GM19193 (cell line): ENCODE measurements around the gene GALK1.

Source experiments
- POLR2A ChIP-seq: IDR thresholded peaks from 4 replicates; pipeline ENCODE4 v1.6.1; 2011; ENCODE audit not compliant: insufficient read depth, insufficient read length; ENCODE audit errors: extremely low read depth

Gene GALK1

DNA sequence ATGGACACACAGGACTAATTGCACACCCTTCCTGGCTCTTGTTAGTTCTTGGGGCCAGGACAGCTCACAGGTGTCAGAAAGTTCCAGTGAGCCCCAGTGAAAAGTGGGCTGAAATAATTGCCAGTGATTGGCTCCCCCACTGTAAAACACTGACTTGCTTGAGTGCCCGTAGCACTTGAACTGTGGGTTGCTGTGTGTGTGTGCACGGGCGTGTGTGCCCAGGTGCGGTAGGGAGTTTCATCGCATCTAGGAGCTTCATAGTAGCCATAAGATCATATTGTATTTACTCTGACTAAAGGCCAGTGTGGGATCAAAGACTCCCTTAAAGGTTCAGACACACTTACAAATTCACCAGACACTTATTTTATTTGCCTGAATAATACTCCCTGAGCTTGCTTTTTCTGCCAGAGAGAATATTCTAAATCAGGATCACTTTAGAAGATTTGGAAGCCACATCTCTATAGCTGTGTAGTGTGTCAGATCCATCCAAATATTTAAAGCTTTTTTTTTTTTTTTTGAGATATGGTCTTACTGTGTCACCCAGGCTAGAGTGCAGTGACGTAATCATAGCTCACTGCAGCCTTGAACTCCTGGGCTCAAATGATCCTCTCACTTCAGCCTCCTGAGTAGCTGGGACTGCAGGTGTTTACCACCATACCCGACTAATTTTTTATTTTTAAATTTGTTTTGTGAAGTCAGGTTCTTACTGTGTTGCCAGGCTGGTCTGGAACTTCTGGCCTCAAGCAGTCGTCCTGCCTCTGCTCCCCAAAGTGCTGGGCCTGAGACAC, 31.0 kb upstream of the GALK1 start:
- no peak for TF ChIP-seq POLR2A

GRCh38 chr17:75793460-75793859, 28.5 kb upstream of the GALK1 start:
- TF ChIP-seq POLR2A = no peak

GRCh38 chr17:75791254-75791653, 26.3 kb upstream of the GALK1 start:
- TF ChIP-seq POLR2A = no peak

DNA sequence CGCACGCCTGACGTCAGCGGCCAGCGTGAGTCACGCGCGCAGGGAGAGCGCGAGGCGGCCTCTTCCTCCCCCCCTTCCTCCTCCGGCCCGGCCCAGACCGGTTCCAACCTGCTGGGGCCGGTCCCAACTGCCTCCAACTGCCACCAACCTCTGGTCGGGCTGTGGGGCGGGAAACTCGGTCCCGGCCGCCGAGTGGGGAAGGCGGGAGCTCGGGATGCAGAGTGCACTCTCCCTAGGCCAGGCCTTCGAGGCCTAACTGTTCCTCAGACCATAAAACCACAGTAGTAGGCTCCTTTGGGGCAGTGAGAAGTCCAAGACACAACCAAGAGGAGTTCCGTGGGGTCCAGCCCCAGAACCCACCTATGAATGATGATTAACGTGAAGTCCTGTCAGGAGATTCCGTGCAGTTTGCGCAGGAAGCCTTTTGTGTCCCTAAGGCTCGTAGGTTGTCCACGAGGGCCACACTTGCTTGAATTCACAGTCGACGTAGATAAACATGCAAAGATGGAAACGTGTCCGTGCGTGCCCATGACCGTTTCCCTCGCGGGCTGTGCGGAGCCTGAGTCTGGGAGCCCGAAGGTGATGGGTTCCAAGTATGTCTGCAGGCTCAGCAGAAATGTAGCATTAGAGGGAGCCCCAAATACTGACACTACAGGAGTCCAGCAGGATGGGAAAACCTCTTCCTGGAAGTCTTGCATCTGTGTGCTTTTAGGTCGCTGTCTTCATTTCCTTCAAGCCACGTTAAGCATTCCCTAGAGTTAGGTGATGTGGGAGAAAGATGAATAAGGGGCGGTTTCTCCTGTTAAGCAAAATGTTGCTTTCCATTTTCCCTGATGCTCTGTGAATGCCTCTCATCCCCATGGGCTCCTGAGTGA, 20.3 kb upstream of the GALK1 start:
- peak; percentile 96 for TF ChIP-seq POLR2A

DNA sequence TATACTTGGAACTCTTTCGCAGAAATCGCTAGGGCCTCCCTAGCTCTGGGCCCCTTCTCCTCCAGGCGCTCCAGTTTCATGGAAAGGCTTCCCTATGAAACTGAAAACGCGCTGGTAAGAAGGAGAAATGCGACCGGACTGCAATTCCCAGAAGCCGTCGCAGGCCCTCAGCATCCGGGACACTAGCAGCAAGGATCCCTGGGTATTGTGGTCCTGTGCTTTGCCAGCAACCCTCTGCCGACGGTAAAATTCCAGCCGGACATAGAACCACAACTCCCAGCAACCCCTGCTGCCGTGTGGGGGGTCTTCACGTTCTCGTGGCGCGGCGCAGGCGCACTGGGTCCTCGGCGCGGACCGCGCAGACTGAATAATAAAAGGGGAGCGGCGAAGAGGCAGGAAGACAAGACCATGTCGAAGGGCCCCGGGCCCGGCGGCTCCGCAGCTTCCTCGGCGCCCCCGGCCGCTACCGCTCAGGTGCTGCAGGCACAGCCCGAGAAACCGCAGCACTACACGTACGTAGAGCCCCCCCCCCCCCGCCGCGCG, 19.6 kb upstream of the GALK1 start, which contains the start of gene UNK:
UNK (plus strand) TSS at position 334 of the 543 bp plus-strand sequence; CDS start at position 409, 75 bp downstream.
- no peak for TF ChIP-seq POLR2A

DNA sequence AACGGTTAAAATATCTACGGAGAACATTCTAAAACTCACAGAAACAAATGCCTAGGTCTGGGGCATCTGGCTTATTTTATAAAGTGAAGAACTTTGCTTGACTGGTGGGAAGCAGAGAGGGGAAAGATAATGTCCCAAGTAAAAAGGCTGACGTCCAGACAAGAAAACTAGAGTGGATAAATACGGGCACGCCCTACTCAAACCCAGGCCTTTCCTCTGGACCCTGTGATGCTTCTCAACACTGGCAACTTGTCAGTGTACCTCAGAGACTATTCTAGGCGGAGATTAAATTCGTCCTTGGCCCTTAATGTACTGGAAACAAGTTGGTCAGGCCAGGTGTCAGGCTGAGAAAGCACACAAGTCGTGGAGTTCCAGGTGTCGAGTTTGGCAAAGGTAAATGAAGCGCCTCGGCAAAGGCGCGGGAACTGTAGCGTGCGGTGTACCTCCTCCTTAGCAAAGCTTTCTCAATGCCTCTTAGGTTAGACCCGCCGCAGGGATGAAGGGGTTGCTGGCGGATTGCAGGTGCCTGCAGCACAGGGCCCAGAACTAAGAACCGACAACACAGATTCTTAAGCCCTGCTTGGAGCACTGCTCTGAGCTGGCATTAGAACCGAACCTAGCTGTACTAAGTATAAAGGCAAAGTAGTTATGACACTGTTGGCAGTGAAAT, 18.9 kb upstream of the GALK1 start:
- no peak for TF ChIP-seq POLR2A

- no peak for TF ChIP-seq POLR2A
These were observed 18.2 kb upstream of the GALK1 start for GRCh38 chr17:75783069-75783783.

- TF ChIP-seq POLR2A = no peak
These were observed 15.2 kb upstream of the GALK1 start for GRCh38 chr17:75779987-75780889.

GRCh38 chr17:75779250-75779986, 14.4 kb upstream of the GALK1 start:
- peak; percentile 100 for TF ChIP-seq POLR2A

- TF ChIP-seq POLR2A = no peak
These were observed 13.9 kb upstream of the GALK1 start for GRCh38 chr17:75778861-75779249.

DNA sequence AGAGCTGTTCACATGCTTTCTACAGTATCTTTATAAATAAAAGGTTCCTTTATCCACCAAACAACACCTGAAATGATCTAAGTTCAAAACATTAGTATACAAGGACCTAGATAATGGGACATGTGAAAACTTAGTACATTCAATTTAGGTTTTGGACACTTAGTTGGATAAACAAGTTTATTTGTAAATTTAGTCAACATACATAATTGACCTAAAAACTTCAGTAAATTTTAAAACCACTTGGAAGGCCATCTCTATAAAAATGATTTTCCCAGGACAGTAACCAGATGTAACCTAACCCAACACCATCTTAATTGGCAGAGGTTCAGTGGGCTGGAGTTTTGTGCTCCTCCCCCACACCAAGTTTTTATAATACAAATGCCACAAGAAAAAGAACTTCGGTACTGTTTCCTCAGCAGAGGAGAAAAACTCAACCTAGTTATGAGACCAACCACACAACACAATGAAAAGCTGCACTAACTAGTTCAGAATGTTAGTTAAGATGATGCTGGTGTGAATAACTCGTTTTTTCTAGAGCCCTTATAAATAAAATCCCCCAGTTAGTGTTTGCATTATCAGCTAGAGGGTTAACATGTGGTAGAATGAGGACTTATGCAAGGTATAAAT, 12.4 kb upstream of the GALK1 start:
- TF ChIP-seq POLR2A = no peak
